Activated CD8-positive, alpha-beta memory T cell treated with anti-CD3 and anti-CD28 coated beads, Interleukin-2, amount 10 ng/mL, durations not matched to agents 7 days and 5 days (primary cell): ENCODE measurements around the gene ARHGAP26. TPM values are rescaled to one million over a fixed set of nuclear protein-coding genes. Genes with fewer than 3 reads are reported as not detected.

Experiments used
- ATAC-seq: fragments of 150-1000 bp; cut with Tn5 transposase; one replicate; pipeline ENCODE4 v1.10.0; 2021; ENCODE audit warnings: moderate library complexity
- CTCF ChIA-PET: fragments of 350-600 bp; sonication (Branson Sonifier 250); formaldehyde crosslinking; loops from one replicate; lab custom pipeline; 2021; ENCODE audit warnings: antibody characterized with exemption; lab: Charles Lee
- DNase-seq: peaks from one replicate; pipeline ENCODE4 v3.0.0-alpha.2; 2020
- H3K27ac Mint-ChIP-seq: one replicate; pipeline ENCODE4 v1.8.0; 2021; ENCODE audit warnings: mild to moderate bottlenecking, mixed read lengths
- H3K27me3 Mint-ChIP-seq: one replicate; pipeline ENCODE4 v1.8.0; 2021; ENCODE audit warnings: mixed read lengths
- H3K36me3 Mint-ChIP-seq: one replicate; pipeline ENCODE4 v1.8.0; 2021; ENCODE audit warnings: mild to moderate bottlenecking, mixed read lengths
- H3K4me1 Mint-ChIP-seq: one replicate; pipeline ENCODE4 v1.8.0; 2021; ENCODE audit warnings: mixed read lengths
- H3K4me3 Mint-ChIP-seq: one replicate; pipeline ENCODE4 v1.8.0; 2021; ENCODE audit warnings: mild to moderate bottlenecking, moderate library complexity, mixed read lengths
- H3K9me3 Mint-ChIP-seq: one replicate; pipeline ENCODE4 v1.8.0; 2022; ENCODE audit warnings: low read depth, mixed read lengths
- total RNA-seq, 2 experiments: library from RNA; stranded (reverse); gene quantifications; one replicate each; pipeline ENCODE4 v1.2.3, GENCODE V29; 2021

ARHGAP26 gene
- total RNA-seq, 2 experiments from 2014 or later, result 12.6 to 38.9 TPM

- ATAC-seq, result no peak
- no peak overlapping the region for H3K4me3 Mint-ChIP-seq
Measured at GRCh38 chr5:142886956-142887355, 116.8 kb downstream of the ARHGAP26 start.

DNA sequence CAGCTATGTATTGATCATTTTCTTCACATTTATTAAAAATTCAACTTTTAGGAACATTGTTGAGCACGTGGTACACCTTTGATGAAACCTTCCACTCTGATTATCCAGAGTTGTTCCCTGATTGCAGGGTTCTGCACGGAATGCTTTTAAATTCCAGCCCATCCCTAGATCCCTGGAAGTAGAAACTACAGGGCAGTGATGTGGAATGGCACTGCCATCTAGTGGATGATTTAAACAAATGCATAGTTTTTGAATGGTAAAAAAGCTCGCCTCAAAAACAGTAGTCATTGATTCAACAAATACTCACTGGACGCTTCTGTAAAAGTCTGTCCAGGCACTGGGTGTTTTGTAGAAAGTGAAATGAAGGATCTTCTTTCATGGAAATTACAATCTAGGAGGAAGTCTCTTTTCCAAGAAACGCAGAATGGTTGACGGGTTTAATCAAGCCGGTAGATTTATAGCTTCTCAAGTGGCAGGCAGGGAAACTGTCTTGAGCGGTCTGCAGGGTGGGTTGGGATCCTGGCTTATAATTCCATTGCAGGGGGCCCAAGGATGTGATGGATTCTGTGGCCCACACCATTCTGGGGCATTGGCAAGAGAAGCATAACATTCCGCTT is 118.4 kb downstream of the ARHGAP26 start:
- CTCF ChIA-PET, result interaction anchor here (0.6 to 12.7 kb wide), 54 partner anchors 9 to 940 kb away, joined by 3 to 349 read pairs (median 4); partner anchors contain the start of gene ARHGAP26
- H3K27me3 Mint-ChIP-seq, result no peaks in the 10 kb centered on the region
- H3K4me3 Mint-ChIP-seq, result no peak overlapping the region
- no peaks in the 10 kb centered on the region for H3K9me3 Mint-ChIP-seq
- H3K36me3 Mint-ChIP-seq, result no peaks in the 10 kb centered on the region
- peaks cover 8% of the 10 kb centered on the region for H3K4me1 Mint-ChIP-seq
- DNase-seq (no peak), ATAC-seq (no peak)
- no peak overlapping the region for H3K27ac Mint-ChIP-seq

More at GRCh38 chr5:142886956-142887355, 116.8 kb downstream of the ARHGAP26 start:
- H3K4me1 Mint-ChIP-seq, result peaks cover 8% of the 10 kb centered on the region
- H3K9me3 Mint-ChIP-seq, result no peaks in the 10 kb centered on the region
- H3K27me3 Mint-ChIP-seq, result no peaks in the 10 kb centered on the region
- no peak for DNase-seq
- no peak overlapping the region for H3K27ac Mint-ChIP-seq
- H3K36me3 Mint-ChIP-seq, result no peaks in the 10 kb centered on the region
- CTCF ChIA-PET, result interaction anchor here (1.2 to 12.7 kb wide), 6 partner anchors 9 to 250 kb away, joined by 3 to 349 read pairs (median 30); no protein-coding TSS in a partner anchor

- Mint-ChIP-seq H3K27me3 (no peaks in the 10 kb centered on the region), H3K36me3 (peaks cover 12% of the 10 kb centered on the region), H3K9me3 (no peaks in the 10 kb centered on the region), H3K4me3 (no peak overlapping the region), H3K4me1 (peaks cover 6% of the 10 kb centered on the region), H3K27ac (no peak overlapping the region)
- CTCF ChIA-PET, result interaction anchor here (1.0 to 2.3 kb wide), 2 partner anchors 19 to 179 kb away, joined by 3 to 9 read pairs; no protein-coding TSS in a partner anchor
- ATAC-seq (no peak), DNase-seq (no peak)
Measured at GRCh38 chr5:142892021-142892420, 121.8 kb downstream of the ARHGAP26 start.

- DNase-seq, result no peak
- Mint-ChIP-seq H3K4me3 (no peak overlapping the region), H3K27ac (no peak overlapping the region), H3K27me3 (no peaks in the 10 kb centered on the region), H3K4me1 (peaks cover 6% of the 10 kb centered on the region), H3K9me3 (no peaks in the 10 kb centered on the region), H3K36me3 (peaks cover 12% of the 10 kb centered on the region)
- CTCF ChIA-PET, result interaction anchor here (1.1 to 1.4 kb wide), 2 partner anchors 14 to 181 kb away, joined by 3 to 4 read pairs; no protein-coding TSS in a partner anchor
- ATAC-seq, result no peak
Measured at GRCh38 chr5:142894315-142894714, 124.1 kb downstream of the ARHGAP26 start.

DNA sequence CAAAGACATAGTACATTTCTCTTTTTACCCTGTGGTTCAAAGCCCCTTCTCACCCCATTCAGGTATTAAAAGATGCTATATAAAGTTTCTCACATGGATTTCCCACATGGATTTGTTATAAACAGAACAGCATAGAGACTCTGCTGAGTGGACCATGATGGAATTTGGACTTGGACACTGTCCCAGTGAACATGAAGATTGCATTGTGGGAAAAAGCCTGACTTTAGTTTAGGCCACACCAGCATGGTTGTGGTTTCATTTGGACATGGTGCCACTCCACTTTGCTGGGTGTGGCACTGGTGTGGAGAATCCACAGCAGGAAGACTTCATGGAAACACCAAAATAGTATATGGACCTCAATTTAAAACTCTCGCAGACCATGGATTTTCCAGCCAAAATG is 124.6 kb downstream of the ARHGAP26 start:
- Mint-ChIP-seq H3K4me1 (peaks cover 6% of the 10 kb centered on the region), H3K36me3 (peaks cover 12% of the 10 kb centered on the region)

DNA sequence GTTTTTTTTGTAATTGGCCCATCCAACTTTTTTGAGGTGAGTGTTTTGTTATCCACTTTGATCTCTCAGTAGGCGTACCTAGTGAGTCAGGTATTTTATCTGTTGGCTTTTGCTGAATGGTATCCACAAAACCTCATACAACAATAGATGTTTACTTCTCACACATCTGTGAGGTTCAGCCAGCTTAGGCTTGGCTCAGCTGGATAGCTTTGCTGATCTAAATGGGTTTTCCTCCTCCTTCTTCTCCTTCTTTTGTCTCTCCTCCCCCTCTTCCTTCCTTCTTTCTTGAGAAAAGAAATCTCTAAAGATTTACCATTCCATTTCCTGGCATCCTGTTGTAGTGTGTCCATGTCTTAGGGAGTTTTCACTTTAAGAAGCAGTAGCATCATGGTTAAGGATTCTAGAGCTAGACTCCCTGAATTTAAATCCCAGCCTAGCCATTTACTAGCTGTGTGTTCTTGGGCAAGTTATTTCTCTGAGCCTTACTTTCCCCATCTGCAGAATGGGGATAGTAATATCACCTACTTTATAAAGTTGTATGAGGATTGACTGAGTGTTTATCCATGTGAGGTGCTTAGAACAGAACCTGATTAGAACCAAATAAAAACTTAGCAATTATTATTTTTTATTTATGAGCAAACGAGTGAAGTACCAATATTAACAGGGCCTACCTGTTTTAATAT is 126.3 kb downstream of the ARHGAP26 start:
- H3K4me3 Mint-ChIP-seq, result no peak overlapping the region
- no peaks in the 10 kb centered on the region for H3K27me3 Mint-ChIP-seq
- no peaks in the 10 kb centered on the region for H3K9me3 Mint-ChIP-seq
- CTCF ChIA-PET, result interaction anchor here (0.9 to 3.8 kb wide), 6 partner anchors 8 to 241 kb away, joined by 3 to 28 read pairs (median 4); no protein-coding TSS in a partner anchor
- H3K36me3 Mint-ChIP-seq, result peaks cover 12% of the 10 kb centered on the region
- no peak overlapping the region for H3K27ac Mint-ChIP-seq
- peaks cover 3% of the 10 kb centered on the region for H3K4me1 Mint-ChIP-seq
- no peak for ATAC-seq
- DNase-seq, result no peak

More for the DNA sequence above, 124.6 kb downstream of the ARHGAP26 start:
- H3K27ac Mint-ChIP-seq, result no peak overlapping the region
- ATAC-seq, result no peak
- no peaks in the 10 kb centered on the region for H3K9me3 Mint-ChIP-seq
- CTCF ChIA-PET, result no interaction called here
- no peak for DNase-seq
- no peaks in the 10 kb centered on the region for H3K27me3 Mint-ChIP-seq
- no peak overlapping the region for H3K4me3 Mint-ChIP-seq

GRCh38 chr5:142897328-142897727 is 127.2 kb downstream of the ARHGAP26 start:
- Mint-ChIP-seq H3K9me3 (no peaks in the 10 kb centered on the region), H3K27ac (no peak overlapping the region), H3K4me1 (peaks cover 3% of the 10 kb centered on the region), H3K27me3 (no peaks in the 10 kb centered on the region), H3K4me3 (no peak overlapping the region), H3K36me3 (peaks cover 13% of the 10 kb centered on the region)
- ATAC-seq, result no peak
- CTCF ChIA-PET, result interaction anchor here (0.9 to 3.8 kb wide), 5 partner anchors 9 to 242 kb away, joined by 3 to 28 read pairs (median 4); no protein-coding TSS in a partner anchor
- DNase-seq, result no peak

DNA sequence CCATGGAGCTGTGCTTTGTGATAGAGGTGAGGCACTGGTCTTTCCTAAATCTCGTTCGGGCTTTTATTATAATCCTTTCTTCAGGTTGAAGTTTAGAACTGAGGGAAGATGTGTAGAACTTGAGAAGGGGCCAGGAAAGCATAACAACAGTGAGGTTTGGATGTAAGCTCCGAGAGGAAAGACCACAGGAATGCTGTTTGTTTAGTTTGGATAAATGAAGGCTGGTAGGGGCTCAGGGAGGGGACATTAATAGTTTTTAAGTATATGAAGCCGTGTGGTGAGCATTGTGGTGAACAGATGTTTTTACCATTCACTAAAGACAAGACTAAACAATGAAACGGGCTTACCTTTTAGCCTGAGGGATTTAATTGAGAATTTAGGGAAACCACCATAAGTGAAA is 130.8 kb downstream of the ARHGAP26 start:
- H3K27ac Mint-ChIP-seq, result no peak overlapping the region
- ATAC-seq, result no peak
- H3K4me1 Mint-ChIP-seq, result peaks cover 2% of the 10 kb centered on the region
- CTCF ChIA-PET, result interaction anchor here (2.6 kb wide), 1 partner anchor 13 kb away, joined by 8 read pairs; no protein-coding TSS in a partner anchor
- no peak for DNase-seq
- H3K36me3 Mint-ChIP-seq, result peaks cover 22% of the 10 kb centered on the region
- no peaks in the 10 kb centered on the region for H3K9me3 Mint-ChIP-seq
- H3K4me3 Mint-ChIP-seq, result no peak overlapping the region
- no peaks in the 10 kb centered on the region for H3K27me3 Mint-ChIP-seq

DNA sequence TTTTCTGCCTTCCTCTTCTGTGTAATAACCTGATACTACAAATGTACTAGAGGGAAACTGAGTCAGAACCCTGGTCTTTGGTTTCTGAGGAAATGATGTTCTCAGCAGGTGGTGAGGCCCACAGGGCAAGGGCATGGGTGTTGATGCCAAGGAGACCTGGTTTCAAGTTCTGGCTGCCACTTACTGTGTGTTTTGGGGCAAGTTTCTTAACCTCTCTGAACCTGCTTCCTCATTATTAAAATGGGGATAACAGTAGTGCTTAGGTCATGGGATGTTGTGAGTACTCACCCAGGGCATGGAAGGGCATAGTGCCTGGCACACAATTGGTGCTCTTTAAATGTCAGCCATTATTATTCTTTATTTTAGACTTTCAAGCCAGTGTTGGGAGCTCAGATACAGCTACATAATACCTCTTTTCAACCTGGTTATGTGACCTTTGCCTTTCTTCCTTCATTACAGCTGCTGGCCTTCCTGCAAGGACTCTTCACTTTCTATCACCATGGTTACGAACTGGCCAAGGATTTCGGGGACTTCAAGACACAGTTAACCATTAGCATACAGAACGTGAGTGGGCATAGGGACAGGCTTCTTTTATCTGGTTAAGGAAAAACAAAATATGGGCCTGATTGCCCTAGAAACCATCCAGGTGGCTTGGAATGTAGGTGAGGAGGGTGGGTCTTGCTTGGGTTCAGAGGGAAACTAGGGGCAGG is 131.5 kb downstream of the ARHGAP26 start:
- no peak overlapping the region for H3K4me3 Mint-ChIP-seq
- H3K27me3 Mint-ChIP-seq, result no peaks in the 10 kb centered on the region
- DNase-seq (no peak), ATAC-seq (no peak)
- H3K27ac Mint-ChIP-seq, result no peak overlapping the region
- CTCF ChIA-PET, result interaction anchor here (2.6 kb wide), 1 partner anchor 13 kb away, joined by 8 read pairs; no protein-coding TSS in a partner anchor
- peaks cover 2% of the 10 kb centered on the region for H3K4me1 Mint-ChIP-seq
- H3K9me3 Mint-ChIP-seq, result no peaks in the 10 kb centered on the region
- H3K36me3 Mint-ChIP-seq, result peaks cover 22% of the 10 kb centered on the region

DNA sequence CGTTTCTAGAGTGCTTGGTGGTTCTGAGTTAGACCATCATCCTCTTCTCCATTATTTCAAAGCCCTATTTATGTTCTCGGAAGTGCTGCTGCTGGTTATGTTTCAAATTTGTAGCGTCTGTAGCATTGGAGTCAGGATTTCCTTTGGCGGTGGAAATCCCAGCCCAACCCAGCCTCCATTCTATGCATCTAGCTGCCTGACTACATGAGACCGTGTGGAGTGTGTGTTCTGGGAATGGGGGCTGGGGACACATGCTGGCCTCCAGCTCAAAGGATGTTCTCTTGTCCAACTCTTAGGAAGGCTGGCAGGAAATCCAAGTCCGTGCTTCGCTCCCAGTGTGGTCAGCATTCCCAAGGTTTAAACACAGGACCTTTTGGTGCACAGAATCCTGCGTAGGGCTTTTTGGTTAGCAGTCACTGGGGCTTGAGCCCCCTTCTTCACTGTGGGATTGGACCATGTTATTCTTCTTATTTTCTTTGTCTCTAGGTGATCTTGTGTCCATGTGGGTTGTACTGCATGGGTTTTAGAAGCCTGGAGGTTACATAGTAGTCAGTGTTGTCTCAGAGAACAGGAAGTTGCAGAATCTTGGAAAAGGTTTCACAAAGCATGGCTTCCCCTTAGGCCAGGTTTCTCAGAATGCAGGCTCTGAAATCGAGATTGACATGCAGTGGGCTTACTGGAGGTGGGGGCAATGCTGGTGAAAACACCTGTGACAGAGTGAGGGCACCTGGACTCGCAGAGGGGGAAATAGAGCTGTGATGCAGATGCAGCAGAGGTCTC is 132.2 kb downstream of the ARHGAP26 start:
- peaks cover 2% of the 10 kb centered on the region for H3K4me1 Mint-ChIP-seq
- H3K9me3 Mint-ChIP-seq, result no peaks in the 10 kb centered on the region
- ATAC-seq (no peak), DNase-seq (no peak)
- peaks cover 24% of the 10 kb centered on the region for H3K36me3 Mint-ChIP-seq
- CTCF ChIA-PET, result interaction anchor here (2.6 kb wide), 1 partner anchor 14 kb away, joined by 8 read pairs; no protein-coding TSS in a partner anchor
- H3K27ac Mint-ChIP-seq, result no peak overlapping the region
- H3K4me3 Mint-ChIP-seq, result no peak overlapping the region
- H3K27me3 Mint-ChIP-seq, result no peaks in the 10 kb centered on the region

DNA sequence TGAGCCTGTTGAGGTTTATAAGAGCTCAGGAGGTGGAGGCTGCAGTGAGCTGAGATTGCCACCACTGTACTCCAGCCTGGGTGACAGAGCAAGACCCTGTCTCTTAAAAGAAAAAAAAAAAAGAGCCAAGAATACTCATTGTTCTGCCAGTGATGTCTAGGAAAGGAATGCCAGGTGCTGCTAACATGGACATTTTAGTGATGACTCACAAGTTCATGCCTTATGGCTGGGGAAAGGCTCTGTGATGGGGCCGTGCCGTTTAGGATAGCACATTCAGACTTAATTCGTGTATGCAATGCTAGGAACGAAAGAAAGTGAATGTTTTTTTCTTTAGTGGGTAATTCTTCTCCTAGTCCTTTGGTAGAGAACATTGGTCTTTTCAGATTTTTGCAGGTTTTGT is 134.2 kb downstream of the ARHGAP26 start:
- Mint-ChIP-seq H3K36me3 (peaks cover 31% of the 10 kb centered on the region), H3K27ac (no peak overlapping the region), H3K27me3 (no peaks in the 10 kb centered on the region), H3K4me3 (no peak overlapping the region), H3K9me3 (no peaks in the 10 kb centered on the region), H3K4me1 (peaks cover 2% of the 10 kb centered on the region)
- no peak for DNase-seq
- no peak for ATAC-seq
- CTCF ChIA-PET, result interaction anchor here (1.3 kb wide), 1 partner anchor 16 kb away, joined by 5 read pairs; no protein-coding TSS in a partner anchor

DNA sequence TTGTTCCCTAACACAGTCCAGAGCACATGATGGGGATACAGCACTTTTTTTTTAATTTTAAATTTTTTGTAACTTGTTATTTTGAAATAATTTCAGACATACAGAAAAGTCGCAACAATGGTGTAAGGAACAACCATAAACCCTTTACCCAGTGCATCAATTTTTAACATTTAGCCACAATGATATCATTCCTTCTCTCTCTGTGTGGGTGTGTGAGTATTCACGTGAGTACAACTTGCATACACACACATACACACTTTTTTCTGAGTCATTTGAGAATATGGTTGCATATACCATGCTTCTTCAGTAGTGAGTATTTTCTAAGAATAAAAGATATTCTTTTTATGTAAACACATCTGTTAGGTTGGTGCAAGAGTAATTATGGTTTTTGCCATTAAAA is 135.2 kb downstream of the ARHGAP26 start:
- Mint-ChIP-seq H3K27me3 (no peaks in the 10 kb centered on the region), H3K27ac (no peak overlapping the region), H3K9me3 (no peaks in the 10 kb centered on the region), H3K36me3 (peaks cover 31% of the 10 kb centered on the region), H3K4me3 (no peak overlapping the region), H3K4me1 (peaks cover 2% of the 10 kb centered on the region)
- DNase-seq (no peak), ATAC-seq (no peak)
- CTCF ChIA-PET, result no interaction called here
